Pulmonary artery endothelial cell (primary cell): Measurements from ENCODE around the gene CDKL4. TPM values are rescaled to one million over a fixed set of nuclear protein-coding genes. Genes with fewer than 3 reads are reported as not detected.
"Not testable (repeated sequence)": the region's sequence is repeated elsewhere in the genome, so short reads cannot be mapped to it uniquely, and the experiment has no call there.

ENCODE experiments used
- DNase-seq: peaks from one replicate; pipeline ENCODE4 v3.0.0-alpha.2; 2011; ENCODE audit warnings: low read depth, low spot score
- total RNA-seq: library from RNA; depleted of rRNA; stranded (reverse); fragments of >200 nt; gene quantifications from 2 replicates; pipeline ENCODE4 v1.2.3, GENCODE V29; 2014

The CDKL4 gene
- total RNA-seq, 1 donor from 2014 or later = 0.59 TPM

- no peak for DNase-seq
Observed at GRCh38 chr2:39232141-39232540, 11.6 kb downstream of the CDKL4 start.

DNA sequence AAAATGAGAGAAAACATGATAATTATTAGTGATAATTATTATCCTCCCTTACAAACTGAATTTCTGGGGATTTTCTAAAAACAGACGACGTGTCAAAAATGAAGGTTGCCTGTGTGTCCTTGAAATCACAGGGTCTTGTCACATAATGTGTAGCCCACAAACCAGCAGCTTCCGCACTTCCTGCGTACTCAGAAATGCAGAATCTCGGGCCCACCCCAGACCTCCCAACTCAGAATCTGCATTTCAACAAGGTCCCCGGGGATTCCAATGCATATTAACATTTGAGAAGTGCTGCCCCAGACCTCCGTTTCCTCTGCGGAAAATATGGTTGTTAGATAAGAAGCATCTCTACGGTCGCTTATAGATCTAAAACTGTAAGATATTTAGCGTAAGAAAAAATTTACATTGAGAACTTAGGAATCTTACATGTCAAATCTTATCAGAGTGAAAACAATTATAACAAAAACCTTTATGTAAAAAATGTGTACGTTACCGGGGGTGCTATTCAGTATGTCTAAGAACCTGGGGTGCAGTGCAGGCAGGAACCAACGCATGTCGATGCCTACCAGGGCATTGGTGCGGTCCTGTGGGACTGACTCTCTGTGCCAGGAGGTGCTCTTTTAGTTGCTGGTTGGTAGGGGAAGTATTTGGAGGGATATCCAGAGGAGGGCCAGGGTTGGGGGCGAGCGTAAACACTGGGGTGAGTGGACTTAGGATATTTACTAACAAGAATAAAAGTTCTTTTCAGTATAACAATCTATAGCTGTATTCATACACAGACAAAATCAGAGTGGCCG lies 15.2 kb downstream of the CDKL4 start:
- DNase-seq = no peak

GRCh38 chr2:39227628-39228412 lies 15.9 kb downstream of the CDKL4 start:
- DNase-seq = peak; percentile 32

DNA sequence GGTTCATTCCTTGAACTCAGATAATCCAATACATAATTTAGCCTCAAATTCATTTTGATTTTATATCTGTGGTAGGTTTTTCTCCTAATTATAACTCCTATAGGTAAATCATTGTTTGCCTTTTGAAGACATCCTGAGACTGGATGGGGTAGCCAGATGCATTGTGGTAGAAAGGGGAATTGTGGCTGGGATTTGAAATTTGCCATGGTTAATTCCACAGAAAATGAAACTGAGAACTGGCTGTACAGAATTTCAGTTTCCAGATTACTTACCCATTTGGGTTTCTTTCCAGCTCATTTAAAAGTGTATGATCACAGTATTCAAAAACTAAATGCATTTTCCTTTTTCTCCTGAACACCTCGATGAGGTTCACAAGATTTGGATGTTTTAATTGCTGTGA lies 18.2 kb downstream of the CDKL4 start:
- DNase-seq = no peak

- DNase-seq = no peak
Observed at GRCh38 chr2:39223909-39224308, 19.9 kb downstream of the CDKL4 start.

- DNase-seq = no peak
Observed at GRCh38 chr2:39221459-39221858, 22.3 kb downstream of the CDKL4 start.

GRCh38 chr2:39220136-39220535 lies 23.6 kb downstream of the CDKL4 start:
- DNase-seq = no peak

DNA sequence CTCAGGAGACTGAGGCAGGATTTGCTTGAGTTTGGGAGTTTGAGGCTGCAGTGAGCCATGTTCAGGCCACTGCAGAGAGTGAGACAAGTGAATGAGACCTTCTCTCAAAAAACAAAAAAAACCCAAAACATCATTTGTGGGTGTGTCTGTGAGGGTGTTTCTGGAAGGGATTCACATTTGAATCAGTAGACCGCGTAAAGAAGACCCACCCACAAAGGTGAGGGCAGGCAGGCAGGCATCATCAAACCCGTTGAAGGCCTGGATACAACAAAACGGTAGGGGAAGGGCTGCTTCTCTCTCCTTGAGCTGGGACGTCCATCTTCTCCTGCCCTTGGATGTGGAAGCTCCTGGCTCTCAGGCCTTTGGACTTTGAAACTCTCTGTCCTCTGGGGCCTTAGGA lies 25.4 kb downstream of the CDKL4 start:
- DNase-seq = no peak

- no peak for DNase-seq
Observed at GRCh38 chr2:39217192-39217550, 26.6 kb downstream of the CDKL4 start.

DNA sequence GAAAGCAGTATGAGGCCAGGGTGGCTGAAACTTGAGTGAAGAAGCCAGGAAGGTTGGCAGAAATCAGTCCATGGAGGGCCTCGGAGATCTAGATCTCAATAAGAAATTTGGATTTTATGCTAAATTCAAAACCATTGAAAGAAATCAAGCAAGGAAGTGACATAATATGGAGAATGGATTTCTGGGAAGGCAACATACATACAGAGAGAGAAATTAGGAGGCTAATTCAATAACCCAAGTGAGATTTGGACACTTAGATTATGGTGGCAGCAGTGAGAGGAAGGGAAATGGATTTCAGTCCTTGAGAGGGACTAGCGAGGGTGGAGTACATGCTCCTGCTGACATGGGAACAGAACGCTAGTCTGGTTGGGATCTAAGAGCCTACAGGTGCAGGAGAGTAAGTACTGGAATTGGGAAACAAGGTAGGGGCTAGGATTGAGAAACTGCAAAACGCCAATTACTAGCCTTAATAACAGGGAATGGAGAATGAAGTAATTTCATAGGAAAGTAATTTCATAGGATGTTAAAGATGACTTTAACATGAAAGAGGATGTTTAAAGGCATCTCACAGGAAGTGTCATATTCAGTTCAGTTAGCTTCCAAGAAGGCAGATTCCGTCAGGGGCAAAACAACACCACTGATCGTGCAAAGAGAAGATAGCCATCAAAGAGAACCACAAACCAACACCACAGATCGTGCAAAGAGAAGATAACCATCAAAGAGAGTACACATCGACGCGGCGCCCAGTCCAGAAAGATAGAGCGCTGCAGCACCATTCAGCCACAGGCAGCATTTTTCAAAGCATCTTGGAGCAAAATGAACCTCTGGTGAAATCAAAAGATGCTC lies 27.2 kb downstream of the CDKL4 start:
- no peak for DNase-seq

- no peak for DNase-seq
Observed at GRCh38 chr2:39215545-39215944, 28.2 kb downstream of the CDKL4 start.

GRCh38 chr2:39213015-39213414 lies 30.8 kb downstream of the CDKL4 start:
- DNase-seq = no peak

GRCh38 chr2:39210846-39211245 lies 32.9 kb downstream of the CDKL4 start:
- DNase-seq = no peak

GRCh38 chr2:39203382-39203781 lies 40.4 kb downstream of the CDKL4 start:
- DNase-seq = no peak

DNA sequence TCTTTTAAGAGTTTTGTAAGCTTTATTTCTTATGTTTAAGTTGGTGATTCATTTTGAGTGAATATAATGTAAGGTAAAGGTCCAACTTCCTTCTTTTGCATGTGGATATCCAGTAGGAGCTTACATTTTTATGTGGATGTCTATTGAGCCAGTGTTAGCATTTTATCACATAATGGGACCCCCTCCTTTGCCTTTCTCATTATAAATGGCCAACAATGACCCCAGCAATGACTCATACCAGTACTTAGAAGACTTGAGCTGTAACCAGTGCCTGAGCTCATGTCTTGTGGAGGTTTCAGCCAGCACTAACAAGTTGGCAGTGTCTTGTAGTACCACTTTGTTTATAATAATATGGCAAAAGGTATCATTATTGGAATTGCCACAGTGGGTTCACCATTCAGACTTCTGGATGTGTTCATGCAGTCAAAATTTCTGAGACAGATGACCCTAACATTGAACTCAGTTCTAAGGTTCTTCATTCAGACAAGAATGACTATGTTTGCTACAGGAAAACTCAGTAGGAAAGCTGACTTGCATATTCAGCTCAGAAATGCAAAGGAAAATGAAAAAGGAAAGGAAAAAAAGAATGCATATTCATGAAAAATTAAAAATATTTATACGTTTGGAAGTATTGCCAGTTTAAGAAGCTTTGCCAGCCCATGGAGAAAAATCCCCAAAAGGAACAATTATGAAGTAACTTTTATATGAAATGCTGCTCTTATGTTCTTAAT lies 41.0 kb downstream of the CDKL4 start:
- DNase-seq = no peak

DNA sequence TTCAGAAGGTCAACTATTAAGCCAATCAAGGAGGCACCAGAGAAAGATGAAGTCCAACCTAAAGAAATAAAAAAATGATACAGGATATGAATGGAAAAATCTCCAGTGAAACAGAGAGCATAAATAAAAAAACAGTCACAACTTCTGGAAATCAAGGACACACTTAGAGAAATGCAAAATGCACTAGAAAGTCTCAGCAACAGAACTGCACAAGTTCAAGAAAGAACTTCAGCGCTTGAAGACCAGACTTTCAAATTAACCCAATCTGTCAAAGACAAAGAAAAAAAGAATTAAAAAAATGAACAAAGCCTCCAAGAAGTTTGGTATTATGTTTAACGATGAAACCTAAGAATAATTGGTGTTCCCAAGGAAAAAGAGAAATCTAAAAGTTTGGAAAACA lies 46.8 kb downstream of the CDKL4 start:
- not testable (repeated sequence) for DNase-seq

- no peak for DNase-seq
Observed at GRCh38 chr2:39194686-39195085, 49.1 kb downstream of the CDKL4 start.

- no peak for DNase-seq
Observed at GRCh38 chr2:39188960-39189494, 54.7 kb downstream of the CDKL4 start.

GRCh38 chr2:39183673-39184072 lies 60.1 kb downstream of the CDKL4 start:
- DNase-seq = no peak

DNA sequence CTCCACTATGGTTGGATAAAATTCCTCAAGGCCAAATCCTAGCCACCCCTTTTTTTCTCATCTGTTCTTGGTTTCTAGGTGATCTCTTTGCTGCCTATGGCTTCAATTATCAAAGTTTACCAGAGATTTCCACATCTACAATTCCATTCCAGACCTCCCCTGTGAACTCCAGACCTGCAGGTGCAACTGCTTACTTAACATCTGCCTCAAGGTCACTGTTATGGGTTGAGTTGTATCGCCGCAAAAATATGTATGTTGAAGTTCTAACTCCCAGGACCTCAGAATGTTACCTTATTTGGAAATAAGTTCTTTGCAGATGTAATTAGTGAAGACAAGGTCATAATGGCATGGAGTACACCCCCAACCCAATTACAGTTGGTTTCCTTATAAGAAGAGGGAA lies 62.5 kb downstream of the CDKL4 start:
- DNase-seq = no peak
